Measurements from ENCODE around the gene CCDC85B. TPM values are rescaled to one million over a fixed set of nuclear protein-coding genes. Genes with fewer than 3 reads are reported as not detected.

Gene CCDC85B
- total RNA-seq, 1 experiment from 2014 or later: 85.4 TPM

DNA sequence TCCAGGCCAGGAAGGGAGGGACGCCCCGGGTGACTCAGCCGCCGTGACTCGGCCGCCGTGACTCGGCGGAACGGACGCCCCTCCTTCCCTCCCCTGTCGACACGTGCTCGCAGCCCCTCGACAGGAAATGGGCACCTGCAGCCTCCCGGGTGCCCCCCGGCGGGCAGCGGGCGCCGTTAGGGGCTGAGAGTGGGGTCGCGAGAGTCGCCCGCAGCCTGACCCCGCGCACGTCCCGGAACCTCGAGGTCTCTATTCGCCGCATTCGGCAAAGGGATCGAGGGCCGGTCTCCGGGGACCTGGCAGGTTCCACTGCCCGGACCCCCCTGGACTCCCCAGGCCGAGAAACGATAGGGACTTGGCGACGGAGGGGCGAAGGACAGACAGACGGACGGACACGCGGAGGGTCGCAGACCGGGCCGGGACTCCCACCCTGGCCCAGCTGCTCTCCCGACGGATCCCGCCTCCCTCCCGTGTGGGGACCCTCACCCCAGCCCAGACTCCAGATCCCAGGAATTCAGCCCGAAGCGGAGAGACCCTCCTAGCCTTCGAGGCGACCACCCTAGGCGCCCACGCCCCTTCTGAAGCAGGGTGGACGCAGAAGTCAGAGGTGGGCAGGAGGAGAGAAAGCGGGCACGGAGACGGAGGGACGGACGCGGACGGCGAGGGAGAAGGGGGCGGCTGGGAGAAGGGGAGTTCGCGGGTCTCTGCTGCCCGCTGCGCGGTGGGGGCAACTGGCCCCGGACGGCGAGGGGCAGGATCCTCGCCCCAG, 9.1 kb downstream of the CCDC85B start:
- CTCF ChIA-PET: interaction anchor here (0.7 kb wide), 1 partner anchor 15 kb away, joined by 10 read pairs; no protein-coding TSS in a partner anchor

More for the DNA sequence above, 9.1 kb downstream of the CCDC85B start:
- Histone ChIP-seq H3K4me1 (ENCODE audit: control insufficient read depth, insufficient read depth, low read length) (peaks cover 65% of the 10 kb centered on the region), H3K27ac (ENCODE audit: low read length) (peak overlapping the region; percentile 87), H3K9me3 (ENCODE audit: control insufficient read depth, insufficient read depth, low read depth, low read length) (no peaks in the 10 kb centered on the region), H3K36me3 (ENCODE audit: control insufficient read depth, insufficient read depth, low read length) (no peaks in the 10 kb centered on the region; the same call in 1 of the 2 replicates), H3K27me3 (ENCODE audit: control insufficient read depth, insufficient read depth, low read length) (no peaks in the 10 kb centered on the region), H3K4me3 (ENCODE audit: low read depth in 2 of 2, low read length in 2 of 2) (peak overlapping the region; percentile 82 to 89)
- in situ Hi-C loops (cut with HindIII; ENCODE audit: low pct_unique_long_range_greater_than_20kb, low sequenced_read_pairs): no loop called here
- intact Hi-C loops (cut with micrococcal nuclease; ENCODE audit: unreplicated experiment): no loop called here
- DNase-seq (ENCODE audit: low read depth, low spot score) (no peak), ATAC-seq (peak; percentile 19)
- no TSS peak for BruUV-seq (replicated peaks)
- TF ChIP-seq SIN3A (IDR thresholded peaks at IDR 0.05; ENCODE audit: borderline replicate concordance, insufficient read depth, low read depth, low read length) (no peak), TCF7L2 (IDR thresholded peaks at IDR 0.05; ENCODE audit: low read depth, low read length) (no peak), POLR2AphosphoS5 (IDR thresholded peaks at IDR 0.05; ENCODE audit: low read depth, low read length) (peak; percentile 65), REST (IDR thresholded peaks at IDR 0.05; ENCODE audit: insufficient read depth in 1 of 2, low read depth in 2 of 2, low read length in 1 of 2) (no peak)
- TF ChIP-seq, protein P1, sequence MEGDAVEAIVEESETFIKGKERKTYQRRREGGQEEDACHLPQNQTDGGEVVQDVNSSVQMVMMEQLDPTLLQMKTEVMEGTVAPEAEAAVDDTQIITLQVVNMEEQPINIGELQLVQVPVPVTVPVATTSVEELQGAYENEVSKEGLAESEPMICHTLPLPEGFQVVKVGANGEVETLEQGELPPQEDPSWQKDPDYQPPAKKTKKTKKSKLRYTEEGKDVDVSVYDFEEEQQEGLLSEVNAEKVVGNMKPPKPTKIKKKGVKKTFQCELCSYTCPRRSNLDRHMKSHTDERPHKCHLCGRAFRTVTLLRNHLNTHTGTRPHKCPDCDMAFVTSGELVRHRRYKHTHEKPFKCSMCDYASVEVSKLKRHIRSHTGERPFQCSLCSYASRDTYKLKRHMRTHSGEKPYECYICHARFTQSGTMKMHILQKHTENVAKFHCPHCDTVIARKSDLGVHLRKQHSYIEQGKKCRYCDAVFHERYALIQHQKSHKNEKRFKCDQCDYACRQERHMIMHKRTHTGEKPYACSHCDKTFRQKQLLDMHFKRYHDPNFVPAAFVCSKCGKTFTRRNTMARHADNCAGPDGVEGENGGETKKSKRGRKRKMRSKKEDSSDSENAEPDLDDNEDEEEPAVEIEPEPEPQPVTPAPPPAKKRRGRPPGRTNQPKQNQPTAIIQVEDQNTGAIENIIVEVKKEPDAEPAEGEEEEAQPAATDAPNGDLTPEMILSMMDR (IDR thresholded peaks at IDR 0.05): no peak
- POLR2A ChIA-PET: interaction anchor here (0.5 to 3.2 kb wide), 7 partner anchors 9 to 125 kb away, joined by 3 to 20 read pairs (median 7); partner anchors contain the start of gene CCDC85B

Data from Panc1 (cell line).